Psoas muscle (tissue), 8 donors: ENCODE results near the gene TAF15. TPM values are rescaled to one million over a fixed set of nuclear protein-coding genes. Genes with fewer than 3 reads are reported as not detected.

Source experiments
- ATAC-seq, 4 donors: fragments of 200-7000 bp; cut with Tn5 transposase; one replicate each; pipeline ENCODE4 v1.9.1; 2020; ENCODE audit warnings: moderate library complexity in 3 of 4, mild to moderate bottlenecking in 2 of 4
- DNase-seq, 2 donors: peaks; one replicate each; pipeline ENCODE4 v3.0.0-alpha.2; 2020
- H3K27ac ChIP-seq: fragments of 200-600 bp; one replicate; pipeline ENCODE4 v1.8.0; 2022
- H3K27me3 ChIP-seq, 3 donors: fragments of 200-600 bp in 1 of 3; one replicate each; pipeline versions ENCODE4 v1.6.1 to v1.8.0; 2013 to 2022; ENCODE audit warnings: low read length in 2 of 3, mild to moderate bottlenecking in 2 of 3, moderate library complexity in 1 of 3; ENCODE audit not compliant: insufficient read depth in 3 of 3
- H3K36me3 ChIP-seq, 2 donors: fragments of 200-600 bp in 1 of 2; one replicate each; pipeline versions ENCODE4 v1.6.1 to v1.8.0; 2013 to 2022; ENCODE audit warnings: low read depth in 1 of 2, mild to moderate bottlenecking in 1 of 2, moderate library complexity in 1 of 2; ENCODE audit not compliant: insufficient read depth in 1 of 2
- H3K4me1 ChIP-seq: fragments of 200-600 bp; one replicate; pipeline ENCODE4 v1.8.0; 2022
- H3K4me3 ChIP-seq: fragments of 200-600 bp; one replicate; pipeline ENCODE4 v1.8.0; 2022; ENCODE audit warnings: mild to moderate bottlenecking
- H3K9me3 ChIP-seq: fragments of 200-600 bp; one replicate; pipeline ENCODE4 v1.8.0; 2022
- CTCF ChIP-seq: fragments of 200-600 bp; IDR thresholded peaks from one replicate; pipeline ENCODE4 v1.8.0; 2022; ENCODE audit warnings: antibody characterized with exemption
- WGBS, 3 donors: extraction: QIAGEN DNeasy Blood & Tissue Kit; methylation state at CpG; one replicate each; pipeline versions ENCODE4 v1.1.6 to v1.1.7; 2013; 5-methylcytosine and 5-hydroxymethylcytosine counted together
- intact Hi-C, 2 donors: fragments of 100-400 bp; cut with DNase I; formaldehyde crosslinking; loops; one replicate each; pipeline versions ENCODE4 v1.11.0 to v1.14.2; 2022
- polyA plus RNA-seq, 3 donors: library from polyadenylated mRNA; stranded (reverse); fragments of 200-250 nt; gene quantifications; one replicate each; pipeline ENCODE4 v1.2.3, GENCODE V29; 2013
- total RNA-seq, 4 donors: library from RNA; stranded (reverse); fragmentation: NEBNext Ultra II Directional in 2 of 4; extraction: Animal tissue kit (Norgen Biotek cat#: 25700) in 2 of 4; gene quantifications; one replicate each; pipeline versions ENCODE4 v1.2.1 to v1.2.4, GENCODE V29; 2021 to 2023
- donor health status: healthy with polysubstance abuse.
- donor health status: DM: no; HTN: no; CAD: no; lungs with moderate emphysema.
- donor health status: Bipolar disorder and iron deficiency.
- donor health status: healthy.
- donor health status: DM: yes; HTN: yes; CAD: no.
- donor health status: DM: no; HTN: no; CAD: no.
- donor health status: DM: no; HTN: no; CAD: no.
- donor health status: DM: yes; HTN: yes; CAD: no.

TAF15 gene
- total and polyA plus RNA-seq, 7 donors = 51.9 to 141 (median 105) TPM

DNA sequence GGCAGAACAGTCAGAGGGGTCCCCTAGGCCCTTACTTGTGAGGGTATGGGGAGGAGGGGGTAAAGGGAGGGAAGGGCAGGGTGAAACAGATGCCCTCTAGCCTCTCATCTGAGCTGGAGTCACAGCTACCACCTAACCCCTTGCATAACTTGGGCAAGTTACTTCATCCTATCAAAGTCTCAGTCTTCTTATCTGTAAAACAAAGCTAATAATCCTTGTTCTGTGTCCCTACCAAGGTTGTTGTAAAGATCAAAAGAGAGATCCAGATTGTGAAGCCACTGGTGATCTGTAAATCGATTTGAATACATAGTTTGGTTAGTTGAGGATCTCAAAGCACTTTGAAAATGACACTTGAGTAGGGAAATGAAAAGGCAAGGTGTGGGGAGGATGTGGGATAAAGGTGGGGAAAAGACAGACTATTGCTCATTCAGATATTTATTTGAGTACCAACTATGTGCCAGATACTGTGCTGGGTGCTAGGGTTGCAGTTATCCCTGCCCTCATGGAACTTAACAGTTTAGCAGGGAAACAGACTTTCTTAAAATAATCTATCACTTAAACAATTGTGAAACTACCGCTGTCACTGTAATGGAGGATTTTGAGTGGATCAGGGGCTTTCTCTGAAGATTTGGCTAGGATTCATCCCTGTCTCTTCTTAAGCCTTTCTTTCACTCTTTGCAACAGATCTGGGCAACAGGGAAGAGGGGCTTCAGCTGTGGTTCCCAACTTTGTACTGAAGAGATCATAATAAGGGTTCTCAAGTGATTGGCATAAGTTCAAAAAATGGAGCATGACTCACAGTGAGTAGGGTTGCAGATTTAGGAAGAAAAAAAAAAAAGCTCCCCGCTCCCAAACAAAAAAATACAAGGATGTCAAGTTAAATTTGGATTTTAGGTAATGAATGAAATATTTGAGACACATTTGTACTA, 56.4 kb downstream of the TAF15 start:
- no peak for DNase-seq
- H3K9me3 ChIP-seq = no peaks in the 10 kb centered on the region
- ATAC-seq = no peak
- WGBS, 3 donors = 80 to 83% (median 80%) methylated on average over 3 of the region's 3 CpGs
- H3K36me3 ChIP-seq = peaks cover 0 to 5% of the 10 kb centered on the region in 2 donors
- no peak overlapping the region for H3K4me3 ChIP-seq
- no peaks in the 10 kb centered on the region for H3K27me3 ChIP-seq
- no peaks in the 10 kb centered on the region for H3K4me1 ChIP-seq
- intact Hi-C loops = no loop called here
- no peak for TF ChIP-seq CTCF
- H3K27ac ChIP-seq = no peak overlapping the region

- no peaks in the 10 kb centered on the region for H3K4me1 ChIP-seq
- H3K27me3 ChIP-seq = no peaks in the 10 kb centered on the region
- H3K9me3 ChIP-seq = no peaks in the 10 kb centered on the region
- peaks cover 0 to 5% of the 10 kb centered on the region in 2 donors for H3K36me3 ChIP-seq
- no peak for ATAC-seq
- WGBS, 3 donors = 91 to 100% (median 97%) methylated on average over 1 of the region's 1 CpG
- TF ChIP-seq CTCF = no peak
- intact Hi-C loops = no loop called here
- no peak overlapping the region for H3K4me3 ChIP-seq
- H3K27ac ChIP-seq = no peak overlapping the region
- DNase-seq = no peak
Observed at GRCh38 chr17:35866341-35866950, 57.2 kb downstream of the TAF15 start.

DNA sequence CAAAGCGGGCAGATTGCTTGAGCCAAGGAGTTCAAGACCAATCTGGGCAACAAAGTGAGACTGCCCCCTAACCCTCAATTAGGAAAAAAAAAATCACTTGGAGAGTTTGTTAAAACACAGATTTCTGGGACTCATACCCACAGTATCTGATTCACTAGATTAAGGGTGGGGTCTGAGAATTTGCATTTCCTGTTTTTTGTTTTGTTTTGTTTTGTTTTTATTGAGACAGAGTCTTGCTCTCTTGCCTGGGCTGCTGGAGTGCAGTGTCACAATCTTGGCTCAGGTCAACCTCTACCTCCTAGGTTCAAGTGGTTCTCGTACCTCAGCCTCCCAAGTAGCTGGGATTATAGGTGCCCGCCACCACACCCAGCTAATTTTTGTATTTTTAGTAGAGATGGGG, 58.3 kb downstream of the TAF15 start:
- Histone ChIP-seq H3K4me3 (no peak overlapping the region), H3K9me3 (no peaks in the 10 kb centered on the region), H3K27ac (no peak overlapping the region), H3K36me3 (peaks cover 0 to 5% of the 10 kb centered on the region in 2 donors), H3K27me3 (no peaks in the 10 kb centered on the region), H3K4me1 (no peaks in the 10 kb centered on the region)
- 94 to 96% (median 95%) methylated on average over 3 of the region's 3 CpGs for WGBS, 3 donors
- no peak for TF ChIP-seq CTCF
- ATAC-seq = no peak
- intact Hi-C loops = no loop called here
- no peak for DNase-seq

GRCh38 chr17:35868737-35869136, 59.5 kb downstream of the TAF15 start, which contains the start of gene HEATR9:
Gene HEATR9, minus strand, starts transcription at chr17:35868891. Its CDS starts 149 bp downstream, at chr17:35868742.
- no peak for ATAC-seq
- no peak for DNase-seq
- Histone ChIP-seq H3K4me3 (no peak within 1 kb of the TSS), H3K4me1 (no peaks in the 10 kb centered on the region), H3K27ac (no peak within 1 kb of the TSS), H3K27me3 (no peaks in the 10 kb centered on the region), H3K36me3 (peaks cover 0 to 5% of the 10 kb centered on the region in 2 donors), H3K9me3 (no peaks in the 10 kb centered on the region)
- TF ChIP-seq CTCF = no peak
- intact Hi-C loops = no loop called here
- WGBS, 3 donors = 67 to 70% (median 69%) methylated on average over 3 of the region's 3 CpGs
